Measurements from ENCODE around the gene PARK7. TPM values are rescaled to one million over a fixed set of nuclear protein-coding genes. Genes with fewer than 3 reads are reported as not detected.

PARK7 gene
- total RNA-seq, 3 donors from 2014 or later, result 135 to 200 (median 186) TPM

- DNase-seq (no peak), ATAC-seq (no peak)
- Histone ChIP-seq H3K4me1 (ENCODE audit: low read depth) (peaks cover 23% of the 10 kb centered on the region), H3K9me3 (no peaks in the 10 kb centered on the region), H3K36me3 (ENCODE audit: low read depth) (no peaks in the 10 kb centered on the region), H3K4me3 (no peak overlapping the region)
- TF ChIP-seq CTCF (IDR thresholded peaks at IDR 0.05), result no peak
- intact Hi-C loops (cut with DNase I, micrococcal nuclease), result loop anchor here (10.0 kb wide), 1 partner anchor 298 kb away; the partner anchor contains the start of gene SLC45A1 (in 2 of the 2)
Observed at GRCh38 chr1:8016895-8017241, 55.4 kb downstream of the PARK7 start.

GRCh38 chr1:8017495-8018197, 56.1 kb downstream of the PARK7 start:
- intact Hi-C loops (cut with DNase I, micrococcal nuclease), result loop anchor here (10.0 kb wide), 1 partner anchor 297 kb away; the partner anchor contains the start of gene SLC45A1 (in 2 of the 2)
- Histone ChIP-seq H3K4me3 (no peak overlapping the region), H3K4me1 (ENCODE audit: low read depth) (peaks cover 23% of the 10 kb centered on the region), H3K9me3 (no peaks in the 10 kb centered on the region), H3K36me3 (ENCODE audit: low read depth) (no peaks in the 10 kb centered on the region)
- TF ChIP-seq CTCF (IDR thresholded peaks at IDR 0.05), result no peak
- peak in 1 of 3 donors; percentile 24 for DNase-seq
- peak; percentile 12 for ATAC-seq

GRCh38 chr1:8018492-8019228, 57.1 kb downstream of the PARK7 start:
- ATAC-seq (no peak), DNase-seq (no peak)
- TF ChIP-seq CTCF (IDR thresholded peaks at IDR 0.05), result no peak
- intact Hi-C loops (cut with DNase I, micrococcal nuclease), result loop anchor here (10.0 kb wide), 1 partner anchor 296 kb away; the partner anchor contains the start of gene SLC45A1 (in 2 of the 2)
- H3K36me3 ChIP-seq (ENCODE audit: low read depth), result no peaks in the 10 kb centered on the region
- no peak overlapping the region for H3K4me3 ChIP-seq
- no peaks in the 10 kb centered on the region for H3K9me3 ChIP-seq
- H3K4me1 ChIP-seq (ENCODE audit: low read depth), result peaks cover 23% of the 10 kb centered on the region

- peaks cover 23% of the 10 kb centered on the region for H3K4me1 ChIP-seq (ENCODE audit: low read depth)
- intact Hi-C loops (cut with DNase I, micrococcal nuclease), result loop anchor here (10.0 kb wide), 1 partner anchor 296 kb away; the partner anchor contains the start of gene SLC45A1 (in 2 of the 2)
Observed at GRCh38 chr1:8019229-8019620, 57.7 kb downstream of the PARK7 start.

GRCh38 chr1:8020032-8020431, 58.5 kb downstream of the PARK7 start:
- intact Hi-C loops (cut with DNase I, micrococcal nuclease), result loop anchor here in 1 of 2 donors (10.0 kb wide), 1 partner anchor 115 kb away; no protein-coding TSS in a partner anchor
- Histone ChIP-seq H3K36me3 (ENCODE audit: low read depth) (no peaks in the 10 kb centered on the region), H3K4me3 (no peak overlapping the region), H3K9me3 (no peaks in the 10 kb centered on the region), H3K4me1 (ENCODE audit: low read depth) (peaks cover 20% of the 10 kb centered on the region)
- DNase-seq, result peak in 1 of 3 donors; percentile 39
- peak; percentile 76 for ATAC-seq
- no peak for TF ChIP-seq CTCF (IDR thresholded peaks at IDR 0.05)

More at GRCh38 chr1:8019229-8019620, 57.7 kb downstream of the PARK7 start:
- H3K9me3 ChIP-seq, result no peaks in the 10 kb centered on the region
- ATAC-seq (no peak), DNase-seq (no peak)
- no peak for TF ChIP-seq CTCF (IDR thresholded peaks at IDR 0.05)
- H3K4me3 ChIP-seq, result no peak overlapping the region
- H3K36me3 ChIP-seq (ENCODE audit: low read depth), result no peaks in the 10 kb centered on the region
